PC-9 (cell line): ENCODE measurements around the gene ATP10D. TPM values are rescaled to one million over a fixed set of nuclear protein-coding genes. Genes with fewer than 3 reads are reported as not detected.

Source experiments
- BruUV-seq: library from RNA; stranded (reverse); fragments of 400-500 nt; replicated peaks from 2 replicates; lab custom pipeline; 2021; lab: Mats Ljungman, UMichigan
- CTCF ChIA-PET: fragments of 300-600 bp; sonication (Branson Sonifier 250); formaldehyde crosslinking; loops from one replicate; lab custom pipeline; 2022; ENCODE audit warnings: antibody characterized with exemption; lab: Charles Lee
- POLR2A ChIA-PET: fragments of 300-600 bp; sonication (Branson Sonifier 250); formaldehyde crosslinking; loops from one replicate; lab custom pipeline; 2022; ENCODE audit warnings: antibody characterized with exemption; ENCODE audit not compliant: unreplicated experiment; lab: Charles Lee
- DNase-seq, 2 experiments: peaks; one replicate each; pipeline versions ENCODE4 v3.0.0 to v3.0.0-alpha.2; 2015 to 2022; ENCODE audit warnings: mixed read lengths in 1 of 2
- H2AFZ ChIP-seq: fragments of 200-600 bp; sonication (generic); 2 replicates; pipeline ENCODE4 v1.8.1; 2017; ENCODE audit warnings: antibody characterized with exemption
- H3F3A ChIP-seq: fragments of 200-600 bp; sonication (generic); 2 replicates; pipeline ENCODE4 v1.8.1; 2017; ENCODE audit warnings: antibody characterized with exemption, mild to moderate bottlenecking, low read depth; ENCODE audit not compliant: insufficient read depth
- H3K27ac ChIP-seq: fragments of 200-600 bp; sonication (generic); 2 replicates; pipeline ENCODE4 v1.6.1; 2016; ENCODE audit warnings: mixed run types
- H3K27me3 ChIP-seq: fragments of 200-600 bp; sonication (generic); 2 replicates; pipeline ENCODE4 v1.6.1; 2016; ENCODE audit warnings: low read depth, mixed run types; ENCODE audit not compliant: insufficient read depth
- H3K36me3 ChIP-seq: fragments of 200-600 bp; sonication (generic); 2 replicates; pipeline ENCODE4 v1.6.1; 2016; ENCODE audit warnings: low read depth, mixed run types
- H3K4me1 ChIP-seq: fragments of 200-600 bp; sonication (generic); replicated peaks from 2 replicates; pipeline ENCODE4 v1.6.1; 2016; ENCODE audit warnings: mixed run types; ENCODE audit not compliant: insufficient read depth
- H3K4me2 ChIP-seq: fragments of 200-600 bp; sonication (generic); 2 replicates; pipeline ENCODE4 v1.6.1; 2017; ENCODE audit warnings: mixed run types
- H3K4me3 ChIP-seq: fragments of 200-600 bp; sonication (generic); 2 replicates; pipeline ENCODE4 v1.6.1; 2016; ENCODE audit warnings: mixed run types
- H3K79me2 ChIP-seq: fragments of 200-600 bp; sonication (generic); 2 replicates; pipeline ENCODE4 v1.6.1; 2017; ENCODE audit warnings: low read depth, mixed run types
- H3K9me2 ChIP-seq: fragments of 200-600 bp; sonication (generic); 2 replicates; pipeline ENCODE4 v1.8.1; 2017; ENCODE audit warnings: mild to moderate bottlenecking; ENCODE audit not compliant: insufficient read depth
- H3K9me3 ChIP-seq: fragments of 200-600 bp; sonication (generic); 2 replicates; pipeline ENCODE4 v1.8.1; 2016; ENCODE audit warnings: low read depth; ENCODE audit not compliant: insufficient read depth
- H4K20me1 ChIP-seq: fragments of 200-600 bp; sonication (generic); 2 replicates; pipeline ENCODE4 v1.8.1; 2017; ENCODE audit not compliant: insufficient read depth
- EZH2 ChIP-seq: fragments of 200-600 bp; sonication (generic); IDR thresholded peaks from 2 replicates; pipeline ENCODE4 v1.8.0; 2017; ENCODE audit warnings: antibody characterized with exemption, low read depth
- intact Hi-C: fragments of 100-400 bp; cut with micrococcal nuclease; formaldehyde crosslinking; loops from one replicate; pipeline ENCODE4 v1.10.0; 2022; ENCODE audit not compliant: unreplicated experiment
- total RNA-seq: library from RNA; stranded (reverse); gene quantifications from 2 replicates; pipeline ENCODE4 v1.2.3, GENCODE V29; 2021
- TF ChIP-seq, protein P1 (sequence below): fragments of 200-600 bp; sonication (generic); conservative IDR thresholded peaks from 2 replicates; pipeline ENCODE4 v1.6.1; 2017; ENCODE audit warnings: mixed run types, antibody characterized with exemption, mild to moderate bottlenecking, moderate library complexity

ATP10D gene
- total RNA-seq, 1 experiment from 2014 or later = 35.2 TPM

DNA sequence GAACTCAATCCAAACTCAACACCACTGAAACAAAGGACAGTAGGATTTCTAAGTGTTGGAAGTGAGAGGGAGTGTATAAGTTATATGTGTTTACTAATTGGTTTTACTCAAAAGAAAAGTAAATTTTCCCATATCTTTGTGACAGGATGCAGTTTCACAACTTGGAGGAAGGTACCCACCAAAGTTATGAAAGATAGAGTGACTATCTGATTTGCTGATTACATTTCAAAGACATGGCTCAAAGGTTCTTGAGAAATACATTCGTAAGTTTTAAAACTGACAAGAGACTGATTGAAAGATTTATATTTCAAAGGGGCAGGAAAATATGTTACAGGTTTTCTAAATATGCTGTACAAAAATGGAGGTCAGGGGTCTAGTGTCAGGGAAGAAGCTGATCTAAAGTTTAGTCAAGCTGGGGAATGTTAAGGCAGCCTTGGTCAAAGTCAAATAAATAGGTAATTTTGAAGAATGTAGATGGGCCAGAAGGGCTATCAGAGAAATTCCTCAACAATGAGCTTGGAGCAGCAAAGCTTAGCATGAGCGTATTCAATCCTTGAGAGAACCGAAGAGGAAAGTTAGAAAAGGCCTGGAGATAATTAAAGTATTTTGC is 11.8 kb upstream of the ATP10D start:
- DNase-seq = no peak
- H3K27me3 ChIP-seq = no peaks in the 10 kb centered on the region
- intact Hi-C loops = no loop called here
- no TSS peak for BruUV-seq
- H3K4me1 ChIP-seq = peaks cover 12% of the 10 kb centered on the region; the same call in 1 of the 2 replicates
- H3K79me2 ChIP-seq = no peaks in the 10 kb centered on the region
- H3K9me3 ChIP-seq = no peaks in the 10 kb centered on the region
- no peak overlapping the region for H3K4me2 ChIP-seq
- CTCF ChIA-PET = no interaction called here
- POLR2A ChIA-PET = no interaction called here
- no peaks in the 10 kb centered on the region for H4K20me1 ChIP-seq
- H2AFZ ChIP-seq = no peak overlapping the region
- H3K27ac ChIP-seq = no peak overlapping the region
- H3K36me3 ChIP-seq = no peaks in the 10 kb centered on the region
- H3K9me2 ChIP-seq = no peaks in the 10 kb centered on the region
- no peaks in the 10 kb centered on the region for H3F3A ChIP-seq
- H3K4me3 ChIP-seq = no peak overlapping the region
- TF ChIP-seq EZH2 = no peak
- TF ChIP-seq, protein P1, sequence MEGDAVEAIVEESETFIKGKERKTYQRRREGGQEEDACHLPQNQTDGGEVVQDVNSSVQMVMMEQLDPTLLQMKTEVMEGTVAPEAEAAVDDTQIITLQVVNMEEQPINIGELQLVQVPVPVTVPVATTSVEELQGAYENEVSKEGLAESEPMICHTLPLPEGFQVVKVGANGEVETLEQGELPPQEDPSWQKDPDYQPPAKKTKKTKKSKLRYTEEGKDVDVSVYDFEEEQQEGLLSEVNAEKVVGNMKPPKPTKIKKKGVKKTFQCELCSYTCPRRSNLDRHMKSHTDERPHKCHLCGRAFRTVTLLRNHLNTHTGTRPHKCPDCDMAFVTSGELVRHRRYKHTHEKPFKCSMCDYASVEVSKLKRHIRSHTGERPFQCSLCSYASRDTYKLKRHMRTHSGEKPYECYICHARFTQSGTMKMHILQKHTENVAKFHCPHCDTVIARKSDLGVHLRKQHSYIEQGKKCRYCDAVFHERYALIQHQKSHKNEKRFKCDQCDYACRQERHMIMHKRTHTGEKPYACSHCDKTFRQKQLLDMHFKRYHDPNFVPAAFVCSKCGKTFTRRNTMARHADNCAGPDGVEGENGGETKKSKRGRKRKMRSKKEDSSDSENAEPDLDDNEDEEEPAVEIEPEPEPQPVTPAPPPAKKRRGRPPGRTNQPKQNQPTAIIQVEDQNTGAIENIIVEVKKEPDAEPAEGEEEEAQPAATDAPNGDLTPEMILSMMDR = no peak

DNA sequence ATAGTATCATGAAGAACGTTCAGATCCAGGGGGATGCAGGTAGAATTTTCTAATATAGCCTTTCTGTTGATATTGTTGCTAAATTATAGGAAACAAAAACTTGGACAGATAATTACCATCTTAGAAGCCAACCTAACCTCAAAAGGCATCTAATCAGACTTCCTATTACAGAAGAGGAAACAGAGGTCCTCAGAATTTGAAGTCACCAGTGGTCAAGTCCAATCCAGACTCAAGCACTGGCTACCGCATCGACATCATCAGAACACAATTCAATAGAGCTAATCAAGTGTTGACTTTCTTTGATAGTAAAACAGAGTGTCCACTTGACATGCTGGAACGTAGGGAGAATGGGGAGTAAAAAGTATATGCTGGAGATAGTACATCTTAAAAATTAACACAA is 10.3 kb upstream of the ATP10D start:
- Histone ChIP-seq H3K9me2 (no peaks in the 10 kb centered on the region), H3F3A (no peaks in the 10 kb centered on the region), H3K27ac (no peak overlapping the region), H3K4me1 (peaks cover 9% of the 10 kb centered on the region; the same call in 1 of the 2 replicates), H3K4me3 (no peak overlapping the region), H3K36me3 (no peaks in the 10 kb centered on the region), H2AFZ (no peak overlapping the region), H4K20me1 (no peaks in the 10 kb centered on the region), H3K27me3 (no peaks in the 10 kb centered on the region), H3K4me2 (no peak overlapping the region), H3K9me3 (no peaks in the 10 kb centered on the region), H3K79me2 (no peaks in the 10 kb centered on the region)
- POLR2A ChIA-PET = no interaction called here
- no peak for DNase-seq
- BruUV-seq = no TSS peak
- intact Hi-C loops = no loop called here
- CTCF ChIA-PET = no interaction called here
- TF ChIP-seq, protein P1 = no peak
- no peak for TF ChIP-seq EZH2

DNA sequence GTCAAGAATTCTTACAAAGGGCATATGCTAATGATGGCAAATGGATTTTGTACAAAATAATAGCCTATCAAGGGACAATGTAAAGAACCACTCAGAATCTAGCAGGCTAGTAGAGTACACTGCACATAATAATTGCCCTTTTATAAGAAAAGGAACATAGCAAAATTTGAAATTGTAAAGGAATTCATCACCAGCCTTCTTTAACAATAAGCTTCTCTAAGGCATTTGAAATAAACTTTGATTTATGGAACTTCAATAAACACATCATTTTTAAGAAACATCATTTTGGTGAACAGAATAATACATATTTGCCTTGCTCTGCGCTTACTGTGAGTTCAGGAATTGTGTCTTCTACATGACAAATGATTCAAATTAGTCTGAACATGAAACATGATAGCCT is 9.7 kb upstream of the ATP10D start:
- no TSS peak for BruUV-seq
- TF ChIP-seq EZH2 = no peak
- Histone ChIP-seq H3K27me3 (no peaks in the 10 kb centered on the region), H3K79me2 (no peaks in the 10 kb centered on the region), H3K4me3 (no peak overlapping the region), H3K4me2 (no peak overlapping the region), H3K36me3 (no peaks in the 10 kb centered on the region), H3F3A (no peaks in the 10 kb centered on the region), H3K4me1 (peaks cover 2% of the 10 kb centered on the region; the same call in 1 of the 2 replicates), H3K9me3 (no peaks in the 10 kb centered on the region), H3K27ac (no peak overlapping the region), H3K9me2 (no peaks in the 10 kb centered on the region), H2AFZ (no peak overlapping the region), H4K20me1 (no peaks in the 10 kb centered on the region)
- ChIA-PET POLR2A (no interaction called here), CTCF (no interaction called here)
- no peak for DNase-seq
- intact Hi-C loops = no loop called here

DNA sequence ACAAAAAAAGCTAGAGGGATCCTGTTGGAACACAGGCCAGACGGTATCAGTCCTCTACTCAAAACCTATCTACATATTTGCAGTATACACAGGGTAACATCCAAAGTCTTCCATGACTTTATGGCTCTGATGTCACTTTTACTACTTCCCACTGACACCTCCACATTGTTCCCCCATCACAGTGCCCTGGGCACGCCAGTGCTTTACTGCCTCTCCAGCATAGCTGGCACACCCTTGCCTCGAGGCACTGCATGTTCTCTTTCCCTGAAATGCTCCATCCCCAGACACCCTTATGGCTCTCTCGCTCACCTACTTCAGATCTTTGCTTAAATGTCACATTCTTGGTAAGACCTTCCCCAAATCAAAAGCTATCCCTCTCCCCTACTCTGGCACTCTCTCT is 6.3 kb upstream of the ATP10D start:
- intact Hi-C loops = no loop called here
- DNase-seq = no peak
- no peaks in the 10 kb centered on the region for H3K79me2 ChIP-seq
- no peaks in the 10 kb centered on the region for H3K9me2 ChIP-seq
- peaks cover 6% of the 10 kb centered on the region for H3K4me1 ChIP-seq
- no peaks in the 10 kb centered on the region for H3F3A ChIP-seq
- H3K9me3 ChIP-seq = no peaks in the 10 kb centered on the region
- BruUV-seq = no TSS peak
- no peak overlapping the region for H2AFZ ChIP-seq
- POLR2A ChIA-PET = interaction anchor here (0.9 kb wide), 1 partner anchor 1013 kb away, joined by 5 read pairs; no protein-coding TSS in a partner anchor
- H3K4me2 ChIP-seq = no peak overlapping the region
- H3K27ac ChIP-seq = no peak overlapping the region
- H4K20me1 ChIP-seq = no peaks in the 10 kb centered on the region
- no peaks in the 10 kb centered on the region for H3K27me3 ChIP-seq
- H3K36me3 ChIP-seq = no peaks in the 10 kb centered on the region
- CTCF ChIA-PET = no interaction called here
- TF ChIP-seq EZH2 = no peak
- TF ChIP-seq, protein P1 = no peak
- H3K4me3 ChIP-seq = no peak overlapping the region
